Measurements from ENCODE around the gene CST4. TPM values are rescaled to one million over a fixed set of nuclear protein-coding genes. Genes with fewer than 3 reads are reported as not detected.

The CST4 gene
- total and polyA plus RNA-seq, 10 donors: not detected

DNA sequence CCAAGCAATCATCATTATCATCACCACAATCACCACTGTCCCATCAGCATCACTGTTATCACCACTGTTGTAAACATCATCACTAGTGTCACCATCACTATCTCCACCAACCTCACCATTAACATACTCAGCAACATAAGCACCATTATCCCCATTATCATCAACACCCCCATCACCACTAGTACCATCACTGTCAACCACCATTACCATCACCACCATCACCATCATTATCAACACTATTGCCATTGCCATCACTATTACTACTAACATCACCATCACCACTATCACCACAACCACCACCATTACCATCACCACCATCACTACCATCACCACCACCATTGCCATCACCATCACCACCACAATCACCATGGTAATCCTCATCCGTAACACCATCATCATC is 19.5 kb downstream of the CST4 start:
- no peak for DNase-seq
- intact Hi-C loops (cut with DNase I; ENCODE audit: low total_unique reads): no loop called here
- 53 to 100% (median 98%) methylated on average over 1 of the region's 1 CpG for whole genome bisulfite sequencing, 5 donors
- H3K27me3 ChIP-seq (replicated peaks in 1 of 7): no peaks in the 10 kb centered on the region
- no peaks in the 10 kb centered on the region for H3K36me3 ChIP-seq
- no peak overlapping the region for H3K4me3 ChIP-seq
- no peaks in the 10 kb centered on the region for H3K4me1 ChIP-seq
- H3K9me3 ChIP-seq: no peaks in the 10 kb centered on the region
- no peak overlapping the region for H3K27ac ChIP-seq
- TF ChIP-seq, protein P1, sequence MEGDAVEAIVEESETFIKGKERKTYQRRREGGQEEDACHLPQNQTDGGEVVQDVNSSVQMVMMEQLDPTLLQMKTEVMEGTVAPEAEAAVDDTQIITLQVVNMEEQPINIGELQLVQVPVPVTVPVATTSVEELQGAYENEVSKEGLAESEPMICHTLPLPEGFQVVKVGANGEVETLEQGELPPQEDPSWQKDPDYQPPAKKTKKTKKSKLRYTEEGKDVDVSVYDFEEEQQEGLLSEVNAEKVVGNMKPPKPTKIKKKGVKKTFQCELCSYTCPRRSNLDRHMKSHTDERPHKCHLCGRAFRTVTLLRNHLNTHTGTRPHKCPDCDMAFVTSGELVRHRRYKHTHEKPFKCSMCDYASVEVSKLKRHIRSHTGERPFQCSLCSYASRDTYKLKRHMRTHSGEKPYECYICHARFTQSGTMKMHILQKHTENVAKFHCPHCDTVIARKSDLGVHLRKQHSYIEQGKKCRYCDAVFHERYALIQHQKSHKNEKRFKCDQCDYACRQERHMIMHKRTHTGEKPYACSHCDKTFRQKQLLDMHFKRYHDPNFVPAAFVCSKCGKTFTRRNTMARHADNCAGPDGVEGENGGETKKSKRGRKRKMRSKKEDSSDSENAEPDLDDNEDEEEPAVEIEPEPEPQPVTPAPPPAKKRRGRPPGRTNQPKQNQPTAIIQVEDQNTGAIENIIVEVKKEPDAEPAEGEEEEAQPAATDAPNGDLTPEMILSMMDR (IDR thresholded peaks at IDR 0.05 in 8 of 11, conservative IDR thresholded peaks at IDR 0.05 in 3 of 11): no peak
- no peak for TF ChIP-seq POLR2A (IDR thresholded peaks at IDR 0.05)
- no peak for TF ChIP-seq POLR2AphosphoS5 (IDR thresholded peaks at IDR 0.05)

DNA sequence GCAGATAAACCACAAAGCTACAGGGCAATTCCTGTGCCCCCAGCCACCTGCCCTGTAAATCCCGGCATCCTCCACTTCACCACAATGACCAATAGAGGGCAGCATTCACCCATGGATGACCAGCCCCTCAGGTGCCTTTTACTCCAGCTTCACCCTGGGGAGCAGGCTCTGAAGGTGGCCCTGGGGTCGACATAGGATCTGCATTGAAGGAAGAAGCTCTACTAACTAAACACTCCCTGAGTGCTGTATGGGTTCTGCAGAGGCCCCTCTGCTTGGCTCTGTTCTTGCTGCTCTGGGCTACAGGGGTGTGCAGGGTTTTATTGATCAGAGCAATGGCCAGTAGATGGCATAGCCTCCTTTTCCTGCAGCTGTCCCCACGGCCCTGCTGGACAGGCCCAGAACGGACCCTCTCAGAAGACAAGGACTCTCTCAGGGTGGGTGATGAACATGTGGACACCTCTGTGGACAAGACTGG is 20.3 kb downstream of the CST4 start:
- intact Hi-C loops (cut with DNase I; ENCODE audit: low total_unique reads): no loop called here
- no peak for TF ChIP-seq POLR2A (IDR thresholded peaks at IDR 0.05)
- TF ChIP-seq, protein P1 (IDR thresholded peaks at IDR 0.05 in 8 of 11, conservative IDR thresholded peaks at IDR 0.05 in 3 of 11): peak in 10 of 11 experiments; percentile 49 to 87 (median 81)
- peak; percentile 74 for DNase-seq

DNA sequence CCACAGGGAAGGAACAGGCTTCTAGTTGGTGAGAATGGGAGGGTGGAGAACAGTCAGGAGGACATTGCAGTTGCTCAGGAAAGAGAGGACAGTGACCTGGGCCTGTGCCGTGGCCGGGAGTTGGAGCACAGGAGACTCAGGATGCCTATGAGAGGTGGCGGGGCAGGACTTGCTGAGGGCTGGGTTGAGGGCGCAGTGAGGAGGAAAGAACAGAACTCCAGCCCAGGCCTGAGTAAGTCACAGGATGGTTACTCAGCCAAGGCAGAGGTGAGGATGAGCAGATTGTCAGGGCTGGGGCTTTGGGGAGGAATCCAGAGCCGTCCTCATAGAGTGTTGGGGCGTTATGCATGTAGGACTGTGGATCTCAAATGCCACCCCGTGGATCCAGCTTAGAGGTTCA is 21.2 kb downstream of the CST4 start:
- Histone ChIP-seq H3K4me3 (no peak overlapping the region), H3K36me3 (no peaks in the 10 kb centered on the region), H3K27me3 (replicated peaks in 1 of 7) (no peaks in the 10 kb centered on the region), H3K27ac (no peak overlapping the region), H3K9me3 (no peaks in the 10 kb centered on the region), H3K4me1 (no peaks in the 10 kb centered on the region)
- intact Hi-C loops (cut with DNase I; ENCODE audit: low total_unique reads): no loop called here
- TF ChIP-seq, protein P1 (IDR thresholded peaks at IDR 0.05 in 8 of 11, conservative IDR thresholded peaks at IDR 0.05 in 3 of 11): no peak
- TF ChIP-seq POLR2AphosphoS5 (IDR thresholded peaks at IDR 0.05) (no peak), POLR2A (IDR thresholded peaks at IDR 0.05) (no peak)
- no peak for DNase-seq
- 81 to 90% (median 85%) methylated on average over 7 of the region's 7 CpGs for WGBS, 5 donors

More for the DNA sequence above, 20.3 kb downstream of the CST4 start:
- Histone ChIP-seq H3K27me3 (replicated peaks in 1 of 7) (no peaks in the 10 kb centered on the region), H3K9me3 (no peaks in the 10 kb centered on the region), H3K4me3 (no peak overlapping the region), H3K36me3 (no peaks in the 10 kb centered on the region), H3K4me1 (no peaks in the 10 kb centered on the region), H3K27ac (no peak overlapping the region)
- 3 to 10% (median 6%) methylated on average over 3 to 4 of the region's 4 CpGs for WGBS, 5 donors

- H3K27me3 ChIP-seq (replicated peaks in 1 of 7): no peaks in the 10 kb centered on the region
- H3K9me3 ChIP-seq: no peaks in the 10 kb centered on the region
- TF ChIP-seq, protein P1 (IDR thresholded peaks at IDR 0.05 in 8 of 11, conservative IDR thresholded peaks at IDR 0.05 in 3 of 11): no peak
- TF ChIP-seq POLR2AphosphoS5 (IDR thresholded peaks at IDR 0.05) (no peak), POLR2A (IDR thresholded peaks at IDR 0.05) (no peak)
- no peak for DNase-seq
- H3K27ac ChIP-seq: no peak overlapping the region
- intact Hi-C loops (cut with DNase I; ENCODE audit: low total_unique reads): no loop called here
- H3K36me3 ChIP-seq: no peaks in the 10 kb centered on the region
- WGBS, 5 donors: 45 to 62% (median 51%) methylated on average over 3 of the region's 3 CpGs
- no peaks in the 10 kb centered on the region for H3K4me1 ChIP-seq
- no peak overlapping the region for H3K4me3 ChIP-seq
Measured at GRCh38 chr20:23666698-23667097, 22.1 kb downstream of the CST4 start.
